Prostate gland (tissue), 2 donors: ENCODE measurements around the gene BMP2K. TPM values are rescaled to one million over a fixed set of nuclear protein-coding genes. Genes with fewer than 3 reads are reported as not detected.

Experiments used
- DNase-seq: peaks from one replicate; pipeline ENCODE4 v3.0.0-alpha.2; 2019; ENCODE audit warnings: low spot score
- H3K27ac ChIP-seq, 2 donors: fragments of 200-600 bp; sonication (generic); 2 replicates each; pipeline ENCODE4 v1.5.1; 2017 to 2019
- H3K27me3 ChIP-seq: fragments of 200-600 bp; sonication (generic); replicated peaks from 2 replicates; pipeline ENCODE4 v1.5.1; 2019; ENCODE audit not compliant: insufficient read depth
- H3K36me3 ChIP-seq, 2 donors: fragments of 200-600 bp; sonication (generic); 1 replicate in 1 of 2; 2 replicates in 1 of 2; pipeline versions ENCODE4 v1.5.1 to v1.8.1; 2017 to 2019
- H3K4me1 ChIP-seq: fragments of 200-600 bp; sonication (generic); replicated peaks from 2 replicates; pipeline ENCODE4 v1.5.1; 2019
- H3K4me3 ChIP-seq, 2 donors: fragments of 200-600 bp; sonication (generic); 2 replicates each; pipeline ENCODE4 v1.5.1; 2017 to 2019
- H3K9me3 ChIP-seq: fragments of 200-600 bp; sonication (generic); 2 replicates; pipeline ENCODE4 v1.5.1; 2017
- POLR2A ChIP-seq: fragments of 450-650 bp; IDR thresholded peaks from one replicate; pipeline ENCODE4 v1.6.1; 2016; ENCODE audit warnings: antibody characterized with exemption, mild to moderate bottlenecking
- POLR2AphosphoS5 ChIP-seq: sonication (generic); formaldehyde crosslinking; IDR thresholded peaks from one replicate; pipeline ENCODE4 v1.6.1; 2017; ENCODE audit warnings: antibody characterized with exemption
- WGBS: methylation state at CpG from one replicate; pipeline ENCODE4 v1.1.5; 2018; 5-methylcytosine and 5-hydroxymethylcytosine counted together
- intact Hi-C: fragments of 100-400 bp; cut with DNase I; formaldehyde crosslinking; loops from one replicate; pipeline ENCODE4 v1.14.2; 2022
- total RNA-seq, 2 donors: library from RNA; depleted of rRNA; stranded (reverse); fragments of >200 nt; gene quantifications; one replicate each; pipeline ENCODE4 v1.1.0, GENCODE V29; 2016
- TF ChIP-seq, protein P1 (sequence below), 4 experiments: fragments of 200-600 bp in 2 of 4; fragments of 450-650 bp in 2 of 4; sonication (generic) in 2 of 4; IDR thresholded peaks; 1 replicate in 3 of 4; 2 replicates in 1 of 4; pipeline ENCODE4 v1.5.1; 2016 to 2019; ENCODE audit warnings: antibody characterized with exemption in 4 of 4, mild to moderate bottlenecking in 2 of 4, moderate library complexity in 2 of 4

Gene BMP2K
- total RNA-seq, 2 donors from 2014 or later = 12.6 to 68.9 TPM

DNA sequence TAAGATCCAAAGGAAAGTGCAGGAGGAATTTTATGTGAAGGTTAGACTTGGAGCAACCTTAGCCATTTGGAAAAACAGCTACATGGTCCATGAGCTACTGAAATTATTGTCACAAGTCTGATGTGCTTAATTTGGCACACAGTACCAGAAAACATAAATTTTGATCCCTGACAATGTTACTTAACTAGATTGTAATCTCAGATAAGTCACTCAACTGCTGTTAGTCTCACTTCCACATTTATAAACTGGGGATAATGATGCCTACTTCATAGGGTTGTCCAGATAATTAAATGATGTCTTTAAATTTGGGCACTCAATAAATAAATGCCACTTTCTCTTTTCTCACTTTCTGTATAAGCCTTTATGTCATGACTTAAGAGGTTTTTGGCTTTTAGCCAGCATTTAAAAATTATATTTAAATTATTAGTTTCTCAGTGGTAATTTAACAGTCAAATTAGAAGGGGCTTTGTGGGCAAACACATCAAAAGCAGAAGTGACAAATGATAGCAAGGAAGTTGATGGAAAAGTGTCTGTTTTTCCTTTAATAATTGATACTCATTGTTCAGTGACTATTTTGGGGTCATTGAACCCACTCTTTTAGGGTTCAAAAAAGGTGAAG lies 104.8 kb downstream of the BMP2K start:
- no peak for DNase-seq
- H3K4me1 ChIP-seq = no peaks in the 10 kb centered on the region
- intact Hi-C loops = no loop called here

DNA sequence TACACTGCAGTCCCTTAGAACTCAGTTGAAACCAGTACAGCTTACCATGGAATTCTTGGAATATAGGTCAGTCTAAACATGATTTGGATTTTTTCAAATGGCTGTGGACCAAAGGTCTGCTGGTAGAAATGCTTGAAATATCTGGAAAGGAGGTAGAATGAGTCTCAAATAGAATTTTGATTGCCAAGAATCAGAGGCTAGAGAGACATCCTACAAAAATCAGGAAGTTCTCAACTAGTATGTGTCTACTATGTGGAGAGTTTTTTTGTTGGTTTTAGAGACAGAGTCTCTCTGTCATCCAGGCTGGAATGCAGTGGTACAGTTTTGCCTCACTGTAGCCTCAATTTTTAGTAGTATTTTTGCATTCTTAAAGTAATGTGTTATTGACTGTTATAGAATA lies 109.4 kb downstream of the BMP2K start:
- Histone ChIP-seq H3K4me3 (no peak overlapping the region), H3K9me3 (no peaks in the 10 kb centered on the region), H3K27ac (no peak overlapping the region), H3K36me3 (no peaks in the 10 kb centered on the region), H3K27me3 (no peaks in the 10 kb centered on the region), H3K4me1 (no peaks in the 10 kb centered on the region)
- intact Hi-C loops = no loop called here
- TF ChIP-seq, protein P1, sequence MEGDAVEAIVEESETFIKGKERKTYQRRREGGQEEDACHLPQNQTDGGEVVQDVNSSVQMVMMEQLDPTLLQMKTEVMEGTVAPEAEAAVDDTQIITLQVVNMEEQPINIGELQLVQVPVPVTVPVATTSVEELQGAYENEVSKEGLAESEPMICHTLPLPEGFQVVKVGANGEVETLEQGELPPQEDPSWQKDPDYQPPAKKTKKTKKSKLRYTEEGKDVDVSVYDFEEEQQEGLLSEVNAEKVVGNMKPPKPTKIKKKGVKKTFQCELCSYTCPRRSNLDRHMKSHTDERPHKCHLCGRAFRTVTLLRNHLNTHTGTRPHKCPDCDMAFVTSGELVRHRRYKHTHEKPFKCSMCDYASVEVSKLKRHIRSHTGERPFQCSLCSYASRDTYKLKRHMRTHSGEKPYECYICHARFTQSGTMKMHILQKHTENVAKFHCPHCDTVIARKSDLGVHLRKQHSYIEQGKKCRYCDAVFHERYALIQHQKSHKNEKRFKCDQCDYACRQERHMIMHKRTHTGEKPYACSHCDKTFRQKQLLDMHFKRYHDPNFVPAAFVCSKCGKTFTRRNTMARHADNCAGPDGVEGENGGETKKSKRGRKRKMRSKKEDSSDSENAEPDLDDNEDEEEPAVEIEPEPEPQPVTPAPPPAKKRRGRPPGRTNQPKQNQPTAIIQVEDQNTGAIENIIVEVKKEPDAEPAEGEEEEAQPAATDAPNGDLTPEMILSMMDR (IDR thresholded peaks at IDR 0.05) = no peak
- TF ChIP-seq POLR2AphosphoS5 (no peak), POLR2A (no peak)
- no peak for DNase-seq

More for the DNA sequence above, 104.8 kb downstream of the BMP2K start:
- TF ChIP-seq POLR2A (no peak), POLR2AphosphoS5 (no peak)
- TF ChIP-seq, protein P1 (IDR thresholded peaks at IDR 0.05) = no peak
- Histone ChIP-seq H3K9me3 (no peaks in the 10 kb centered on the region), H3K4me3 (no peak overlapping the region), H3K27ac (no peak overlapping the region), H3K27me3 (no peaks in the 10 kb centered on the region), H3K36me3 (no peaks in the 10 kb centered on the region)

DNA sequence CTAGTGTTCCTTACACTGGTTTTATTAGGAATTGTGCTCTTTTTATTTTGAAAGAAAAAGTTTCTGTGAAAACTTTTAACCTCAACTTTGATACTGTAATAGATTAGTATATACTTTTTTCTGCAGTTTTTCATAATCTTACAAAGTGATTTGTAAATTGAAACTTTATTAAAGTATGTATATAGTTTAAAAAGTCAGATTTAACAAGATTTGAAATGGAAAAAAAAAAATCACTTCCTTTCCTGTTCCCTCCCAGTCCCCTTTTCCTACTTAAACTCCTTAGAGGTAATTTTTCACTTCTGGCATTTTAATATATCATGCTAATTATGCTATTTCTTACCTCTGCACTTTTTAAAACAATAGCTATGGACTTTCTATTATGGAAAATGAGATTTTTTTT lies 113.8 kb downstream of the BMP2K start:
- no peak for TF ChIP-seq POLR2AphosphoS5
- TF ChIP-seq, protein P1 (IDR thresholded peaks at IDR 0.05) = no peak
- no peak for TF ChIP-seq POLR2A
- no peak for DNase-seq
- Histone ChIP-seq H3K27ac (no peak overlapping the region), H3K9me3 (no peaks in the 10 kb centered on the region), H3K4me3 (no peak overlapping the region), H3K36me3 (no peaks in the 10 kb centered on the region), H3K4me1 (no peaks in the 10 kb centered on the region), H3K27me3 (no peaks in the 10 kb centered on the region)
- intact Hi-C loops = no loop called here

DNA sequence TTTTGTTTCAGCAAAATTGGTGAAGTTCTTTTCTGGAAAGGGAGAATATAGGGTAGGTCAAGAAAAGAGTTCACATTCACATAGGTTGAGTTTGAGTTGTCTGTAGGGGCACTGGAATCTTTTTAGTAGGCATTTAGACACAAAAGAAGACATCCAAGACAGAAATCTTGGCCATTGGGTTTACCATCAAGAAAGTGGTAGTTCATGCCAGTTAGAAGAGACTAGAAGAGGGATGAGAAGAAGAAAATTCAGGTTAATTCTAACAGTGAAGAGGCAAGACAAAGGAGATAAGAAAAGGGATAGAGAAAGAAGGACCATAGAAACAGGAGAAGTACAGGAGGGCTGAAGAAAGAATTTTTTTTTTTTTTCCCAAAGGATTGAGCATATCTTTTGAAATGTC lies 123.2 kb downstream of the BMP2K start:
- Histone ChIP-seq H3K4me3 (no peak overlapping the region), H3K9me3 (no peaks in the 10 kb centered on the region), H3K36me3 (no peaks in the 10 kb centered on the region), H3K27ac (no peak overlapping the region), H3K27me3 (no peaks in the 10 kb centered on the region), H3K4me1 (no peaks in the 10 kb centered on the region)
- no peak for DNase-seq
- intact Hi-C loops = no loop called here
- TF ChIP-seq POLR2A (no peak), POLR2AphosphoS5 (no peak)
- TF ChIP-seq, protein P1 (IDR thresholded peaks at IDR 0.05) = no peak

DNA sequence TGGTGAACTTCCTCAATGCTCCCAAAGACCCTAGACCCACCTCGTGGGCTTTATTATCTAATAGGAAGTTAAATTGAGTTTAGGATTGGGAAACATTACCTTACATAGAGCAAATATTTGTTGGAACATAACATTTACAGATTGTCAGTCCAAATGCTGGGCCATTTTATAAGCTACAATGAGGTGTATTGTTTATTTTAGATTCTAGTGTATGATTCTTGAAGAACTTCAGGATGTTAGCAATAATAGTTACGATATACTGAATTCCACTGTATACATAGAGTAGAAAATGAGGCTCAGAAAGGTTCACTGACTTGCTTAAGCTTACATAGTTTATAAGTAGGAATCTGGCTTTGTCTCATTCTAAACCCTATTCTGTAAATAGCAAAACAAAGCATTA lies 125.7 kb downstream of the BMP2K start:
- WGBS = 45% methylated on average over 2 of the region's 2 CpGs
- H3K27ac ChIP-seq = no peak overlapping the region
- no peaks in the 10 kb centered on the region for H3K9me3 ChIP-seq
- no peaks in the 10 kb centered on the region for H3K36me3 ChIP-seq
- TF ChIP-seq POLR2A (no peak), POLR2AphosphoS5 (no peak)
- TF ChIP-seq, protein P1 (IDR thresholded peaks at IDR 0.05) = no peak
- H3K4me3 ChIP-seq = no peak overlapping the region
- H3K4me1 ChIP-seq = no peaks in the 10 kb centered on the region
- no peaks in the 10 kb centered on the region for H3K27me3 ChIP-seq
- intact Hi-C loops = no loop called here
- DNase-seq = no peak
